ENCODE measurements around the gene SBDS.
"Not testable (repeated sequence)": the region's sequence is repeated elsewhere in the genome, so short reads cannot be mapped to it uniquely, and the experiment has no call there.

SBDS gene

DNA sequence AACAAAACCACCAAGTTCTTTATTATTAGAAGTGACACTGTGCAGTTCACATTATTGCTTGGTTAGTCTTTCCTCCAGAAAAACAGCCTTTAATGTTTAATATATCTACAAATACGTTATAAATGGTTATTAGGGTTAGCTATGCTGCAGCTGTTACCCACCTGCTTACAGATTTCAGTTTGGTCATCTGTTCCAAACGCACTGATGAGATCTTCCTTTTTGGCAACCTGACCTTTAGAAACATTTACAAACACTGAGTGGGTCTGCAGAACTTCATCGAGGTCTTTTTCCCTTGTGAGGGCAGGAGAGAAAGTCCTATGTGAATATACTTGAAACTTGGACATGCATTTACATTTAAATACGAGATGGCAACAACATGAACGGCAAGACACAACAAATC lies 1.3 kb downstream of the SBDS start:
- DNase-seq: not testable (repeated sequence)

DNA sequence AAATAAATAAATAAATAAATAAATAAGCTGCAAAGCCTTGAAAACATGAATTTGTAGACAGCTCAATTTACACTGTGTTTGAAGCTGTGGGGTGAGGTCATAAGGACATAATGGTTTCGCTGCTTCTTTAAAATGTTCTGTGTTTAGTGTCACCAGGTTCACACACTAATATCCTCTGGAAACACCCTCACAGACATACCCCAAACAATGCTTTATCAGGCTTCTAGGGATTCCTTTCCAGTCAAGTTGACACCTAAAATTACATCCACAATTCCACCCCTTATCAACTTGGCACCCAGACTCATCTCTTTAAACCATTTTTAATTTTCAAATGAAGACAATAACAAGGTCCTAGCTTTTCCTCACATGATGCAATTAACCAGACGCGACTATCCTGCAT lies 5.8 kb downstream of the SBDS start:
- DNase-seq: not testable (repeated sequence)

DNA sequence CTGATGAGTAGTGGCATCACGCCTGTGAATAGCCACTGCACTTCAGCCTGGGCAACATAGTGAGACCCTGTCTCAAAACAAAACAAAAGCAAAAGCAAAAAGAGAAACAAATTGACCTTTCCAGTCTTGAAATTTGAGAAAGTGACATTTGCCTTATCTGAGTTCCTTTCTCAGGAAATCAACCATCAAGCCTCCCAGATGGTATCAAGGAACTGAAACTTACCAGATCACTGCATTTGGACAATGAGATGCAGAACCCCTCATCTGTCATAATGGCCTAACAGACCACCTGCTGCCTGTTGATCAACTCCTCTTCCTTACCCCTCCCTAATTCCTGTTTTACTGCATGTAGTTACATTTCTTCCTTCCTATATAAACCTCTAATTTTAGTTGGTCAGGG lies 15.1 kb downstream of the SBDS start:
- DNase-seq: not testable (repeated sequence)

DNA sequence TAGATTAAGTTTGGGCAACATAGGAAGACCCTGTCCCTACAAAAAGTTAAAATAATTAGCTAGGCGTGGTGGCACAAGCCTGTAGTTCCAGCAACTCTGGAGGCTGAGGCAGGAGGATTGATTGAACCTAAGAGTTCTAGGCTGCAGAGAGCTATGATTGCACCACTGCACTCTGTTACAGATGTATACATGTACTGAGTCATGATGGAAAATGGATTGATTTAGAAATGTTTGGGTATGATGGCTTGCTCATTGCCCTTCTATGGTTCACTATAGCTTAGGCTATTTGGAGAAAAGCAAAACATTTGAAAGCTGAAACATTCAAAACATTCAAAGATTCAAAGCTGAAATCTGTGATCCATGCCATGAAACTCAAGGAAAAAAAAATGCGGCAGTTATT lies 16.4 kb downstream of the SBDS start:
- not testable (repeated sequence) for DNase-seq

DNA sequence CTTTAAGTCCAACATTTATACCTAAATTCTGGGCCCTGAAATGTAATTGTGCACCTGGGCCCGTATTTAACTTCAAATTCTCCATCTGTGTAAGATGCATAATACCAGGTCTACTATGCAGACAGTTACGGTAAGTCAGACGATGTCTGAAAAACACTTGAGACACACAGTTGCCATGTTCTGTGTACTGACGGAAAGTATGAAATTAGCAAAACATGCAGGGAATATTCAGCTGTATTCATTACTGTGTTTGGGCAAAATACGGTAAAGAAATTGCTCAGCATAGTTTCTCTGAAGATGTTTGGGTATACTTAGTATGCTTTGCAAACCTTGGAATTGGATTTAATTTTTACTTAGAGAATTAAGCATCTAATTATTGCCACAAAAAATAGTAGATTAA lies 17.1 kb downstream of the SBDS start:
- not testable (repeated sequence) for DNase-seq

DNA sequence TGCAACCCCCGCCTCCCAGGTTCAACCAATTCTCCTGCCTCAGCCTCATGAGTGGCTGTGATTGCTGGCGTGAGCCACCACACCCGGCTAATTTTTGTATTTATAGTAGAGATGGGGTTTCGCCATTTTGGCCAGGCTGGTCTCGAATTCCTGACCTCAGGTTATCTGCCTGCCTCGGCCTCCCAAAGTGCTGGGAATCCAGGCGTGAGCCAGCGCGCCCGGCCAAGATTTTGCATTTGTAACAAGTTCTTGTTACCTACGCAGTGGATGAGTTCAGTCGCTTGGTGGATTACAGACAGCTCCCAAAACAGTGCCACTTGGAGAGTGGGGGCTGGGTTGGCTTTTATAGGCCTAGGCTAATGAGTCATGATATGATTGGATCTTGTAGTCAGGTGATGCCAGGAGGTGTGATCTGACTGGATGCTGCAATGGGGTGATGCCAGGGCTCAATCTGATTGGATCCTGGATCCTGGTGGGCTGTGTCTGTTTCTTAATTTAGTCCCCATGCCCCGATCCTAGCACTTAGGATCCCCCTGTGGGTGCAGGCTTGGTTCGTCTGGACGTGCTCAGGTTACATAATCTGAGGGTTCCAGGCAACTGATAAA lies 20.3 kb downstream of the SBDS start:
- DNase-seq: no peak

DNA sequence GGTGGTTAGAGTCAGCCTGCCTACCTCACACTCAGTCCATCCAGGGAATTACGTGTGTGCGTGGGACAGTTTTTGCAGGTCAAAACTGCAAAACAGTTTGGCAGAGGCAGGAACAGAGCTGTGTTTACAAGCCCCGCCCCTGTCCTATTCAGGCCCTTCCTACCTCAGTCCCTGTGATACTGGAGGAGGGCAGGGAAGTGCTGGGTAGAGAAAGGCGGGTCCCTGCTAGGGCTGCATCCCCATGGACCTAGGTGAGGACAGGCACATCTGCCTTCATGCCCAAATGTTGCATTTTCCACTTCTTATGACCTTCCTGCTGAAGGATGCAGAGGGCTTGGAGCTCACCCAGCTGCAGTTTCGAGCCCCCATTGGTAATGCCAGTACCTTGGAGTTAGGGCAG lies 25.1 kb downstream of the SBDS start:
- DNase-seq: no peak

DNA sequence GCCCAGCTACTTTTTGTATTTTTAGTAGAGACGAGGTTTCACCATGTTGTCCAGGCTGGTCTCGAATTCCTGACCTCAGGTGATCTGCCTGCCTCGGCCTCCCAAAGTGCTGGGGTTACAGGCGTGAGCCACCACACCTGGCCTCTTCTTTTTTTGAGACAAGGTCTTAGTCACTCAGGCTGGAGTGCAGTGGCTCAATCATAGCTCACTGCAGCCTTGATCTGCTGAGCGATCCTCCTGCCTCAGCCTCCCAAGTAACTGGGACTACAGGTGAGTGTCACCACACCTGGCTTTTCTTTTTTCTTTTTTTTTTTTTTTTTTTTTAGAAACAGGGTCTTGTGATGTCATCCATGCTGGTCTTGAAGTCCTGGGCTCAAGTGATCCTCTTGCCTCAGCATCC lies 26.4 kb downstream of the SBDS start:
- DNase-seq: not testable (repeated sequence)

DNA sequence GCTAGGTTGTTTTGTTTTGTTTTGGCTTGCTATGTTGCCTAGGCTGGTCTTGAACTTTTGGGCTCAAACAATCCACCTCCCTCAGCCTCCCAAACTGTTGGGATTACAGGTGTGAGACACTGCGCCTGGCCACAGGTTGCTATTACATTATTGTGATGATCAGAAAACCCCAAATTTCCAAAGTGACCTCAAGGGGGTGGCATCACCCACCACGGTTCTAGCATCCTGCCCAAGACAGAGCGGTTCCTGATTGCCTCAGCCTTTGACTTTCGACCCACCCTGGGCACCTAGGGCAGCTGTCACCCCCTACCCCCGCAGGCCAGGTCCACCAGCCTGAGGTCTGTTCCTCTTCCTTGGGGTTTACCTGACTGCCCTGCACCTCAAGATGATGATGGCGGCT lies 28.4 kb downstream of the SBDS start:
- DNase-seq: no peak

DNA sequence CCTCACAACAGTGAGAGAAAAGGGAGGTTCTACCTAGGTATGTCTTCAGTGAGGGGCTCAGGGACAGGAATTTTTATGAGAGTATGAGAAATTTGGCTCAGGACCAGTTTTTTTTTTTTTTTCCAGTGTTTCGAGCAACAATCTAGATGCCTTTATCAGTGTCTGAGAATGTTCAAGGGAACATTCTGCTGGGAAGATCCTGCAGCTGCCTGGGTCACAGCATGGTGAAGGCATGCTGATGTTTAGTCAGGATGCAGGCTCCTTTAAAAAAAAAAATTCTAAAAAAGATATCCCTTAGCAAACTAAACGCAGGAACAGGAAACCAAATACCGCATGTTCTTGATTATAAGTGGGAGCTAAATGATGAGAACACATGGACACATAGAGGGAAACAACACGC lies 31.0 kb downstream of the SBDS start:
- no peak for DNase-seq

DNA sequence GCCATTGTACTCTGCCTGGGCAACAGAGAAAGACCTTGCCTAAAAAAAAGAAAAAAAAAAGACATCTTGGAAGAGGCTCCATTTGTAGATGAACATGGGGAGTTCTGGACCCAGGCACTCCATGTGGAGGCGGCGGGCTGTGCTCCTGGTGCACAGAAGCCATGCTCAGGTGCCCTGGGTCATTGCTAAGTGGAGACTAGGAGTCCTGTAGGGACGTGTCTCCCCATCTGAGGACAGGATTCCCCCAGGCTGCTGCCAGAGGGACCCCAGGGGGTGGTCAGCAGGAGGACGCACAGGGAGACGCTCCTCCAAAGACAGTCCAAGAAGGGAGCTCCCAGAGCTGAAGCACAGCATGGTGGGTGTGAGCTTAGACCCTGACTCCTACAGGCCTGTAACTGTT lies 34.3 kb downstream of the SBDS start:
- no peak for DNase-seq

DNA sequence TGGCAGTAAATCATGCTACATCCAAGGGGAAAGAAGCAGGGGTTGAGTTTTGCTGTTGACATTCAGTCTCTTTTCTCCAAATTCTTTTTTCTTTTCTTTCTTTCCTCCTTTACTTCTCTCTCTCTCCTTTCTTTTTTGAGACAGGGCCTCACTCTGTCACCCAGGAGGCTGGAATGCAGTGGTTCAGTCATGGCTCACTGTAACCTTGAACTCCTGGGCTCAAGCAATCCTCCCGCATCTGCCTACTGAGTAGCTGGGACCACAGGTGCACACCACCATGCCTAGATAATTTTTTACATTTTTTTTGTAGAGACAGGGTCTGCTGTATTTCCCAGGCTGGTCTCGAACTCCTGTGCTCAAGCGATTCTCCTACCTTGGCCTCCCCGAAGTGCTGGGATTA lies 35.2 kb downstream of the SBDS start:
- DNase-seq: no peak

DNA sequence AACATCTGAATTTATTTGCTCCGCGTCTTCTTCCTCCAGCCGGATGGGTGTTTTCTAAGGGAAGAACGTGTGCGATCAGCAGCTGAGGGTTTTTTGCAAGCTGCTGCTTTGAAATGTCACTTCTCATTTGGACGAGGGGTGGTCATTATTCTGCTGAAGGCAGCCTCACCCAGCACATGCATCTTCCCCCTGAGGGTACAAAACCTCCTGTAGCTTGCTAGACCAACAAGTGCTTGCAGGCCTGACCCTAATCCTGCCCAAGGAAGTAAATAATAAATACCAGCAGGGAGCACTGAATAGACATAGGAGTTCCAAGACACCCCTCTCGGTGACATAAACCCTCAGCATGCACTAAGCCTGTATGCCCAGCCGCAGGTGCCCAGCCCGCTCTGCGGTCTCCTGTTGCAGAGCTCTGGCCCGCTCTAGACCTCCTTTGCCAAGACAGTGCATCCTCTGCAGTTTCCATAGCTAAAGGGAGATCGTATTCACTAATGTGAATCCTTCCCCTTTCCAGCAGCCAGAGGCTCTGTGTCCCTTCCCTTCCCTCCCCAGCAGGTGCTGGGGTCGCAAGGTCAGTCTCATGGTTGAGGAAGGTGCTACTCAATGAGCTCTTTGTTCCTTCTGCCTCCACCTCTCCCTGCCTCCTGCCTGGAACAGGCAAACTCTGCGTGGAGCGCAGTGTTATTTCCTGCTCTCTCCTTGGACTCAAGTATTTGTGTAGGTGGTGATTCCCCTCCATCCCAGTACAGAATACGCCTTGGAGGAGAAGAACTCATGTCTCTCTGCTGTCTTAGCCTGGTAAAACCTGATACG lies 36.6 kb downstream of the SBDS start:
- DNase-seq: no peak

DNA sequence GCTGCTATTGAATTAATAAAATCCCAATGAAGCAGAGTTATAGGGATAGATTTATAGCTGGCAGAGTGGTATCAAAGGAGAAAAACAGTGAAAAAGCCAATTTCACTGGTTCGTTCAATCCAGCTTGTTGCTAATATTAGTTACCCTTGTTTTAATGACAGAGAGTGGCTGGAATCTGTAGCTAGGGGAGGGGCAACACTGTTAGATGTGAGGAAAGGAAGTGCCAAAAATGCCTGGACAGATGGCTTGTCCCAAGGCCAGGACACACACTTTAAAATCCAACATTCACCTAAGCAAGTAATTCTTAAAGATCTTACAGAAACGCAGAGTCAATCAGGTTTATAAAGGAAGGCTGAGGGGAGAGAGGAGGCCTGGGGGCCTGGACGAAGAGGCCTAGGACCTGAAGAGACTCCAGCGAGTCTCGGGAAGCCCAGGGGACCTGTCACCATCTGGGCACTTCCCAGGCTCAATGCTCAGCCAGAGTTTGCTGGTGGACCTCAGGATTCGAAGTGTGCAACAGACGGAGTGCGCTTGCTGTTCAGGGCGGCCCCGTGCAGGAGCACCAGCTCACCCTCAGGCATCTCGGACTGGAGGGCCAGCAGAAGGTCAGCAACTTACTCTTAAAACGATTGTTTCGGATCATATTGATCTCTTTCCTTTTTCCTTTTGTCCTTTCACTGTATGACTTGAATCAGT lies 37.6 kb downstream of the SBDS start:
- DNase-seq: no peak

DNA sequence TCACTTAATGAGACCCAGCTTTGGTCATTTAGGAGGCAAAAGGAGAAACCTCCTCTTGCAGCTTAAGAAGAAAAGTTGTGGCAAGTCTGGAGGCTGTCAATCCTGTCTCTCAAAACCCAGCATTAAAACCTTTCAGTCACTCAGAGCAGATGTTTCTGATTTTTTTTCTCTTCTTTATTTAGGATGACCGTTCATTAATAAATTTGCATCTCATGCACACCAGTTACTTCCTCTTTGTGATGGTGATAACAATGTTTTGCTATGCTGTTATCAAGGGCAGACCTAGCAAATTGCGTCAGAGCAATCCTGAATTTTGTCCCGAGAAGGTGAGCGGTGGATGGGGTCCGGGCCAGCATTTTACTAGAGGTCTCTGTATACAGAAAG lies 42.4 kb downstream of the SBDS start:
- no peak for DNase-seq

DNA sequence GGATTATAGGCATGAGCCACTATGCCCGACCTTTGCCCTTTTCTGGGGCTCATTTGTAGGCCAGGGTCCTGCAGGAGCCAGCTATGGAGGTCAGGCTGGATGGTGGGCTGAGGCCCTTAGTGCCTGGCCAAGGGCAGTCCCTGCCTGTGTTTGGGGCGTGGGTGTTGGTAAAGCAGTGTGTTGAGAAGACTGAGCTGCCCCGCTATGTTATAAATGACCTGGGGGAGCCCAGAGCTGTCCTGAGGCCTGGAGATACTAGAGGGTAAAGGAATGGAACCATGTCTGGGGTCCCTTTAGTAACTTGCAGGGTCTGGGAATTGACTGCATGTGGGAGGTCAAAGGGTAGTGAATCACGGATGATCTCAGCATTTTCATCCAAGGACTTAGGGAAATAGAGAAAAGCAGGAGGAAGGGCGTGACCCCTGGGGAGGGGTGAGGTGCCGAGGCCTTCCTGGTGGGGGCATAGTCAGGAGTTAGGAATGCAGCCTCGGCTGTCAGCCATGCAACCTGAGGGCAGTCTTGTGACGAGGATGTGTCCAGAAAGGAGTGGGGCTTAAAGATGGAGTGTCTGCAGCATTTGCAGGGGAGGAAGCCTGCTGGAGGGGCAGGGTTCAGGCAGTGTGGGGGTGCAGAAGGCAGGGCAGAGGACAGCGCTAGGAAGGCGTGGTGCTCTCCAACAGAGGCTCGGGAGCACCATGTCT lies 42.9 kb downstream of the SBDS start:
- DNase-seq: no peak

DNA sequence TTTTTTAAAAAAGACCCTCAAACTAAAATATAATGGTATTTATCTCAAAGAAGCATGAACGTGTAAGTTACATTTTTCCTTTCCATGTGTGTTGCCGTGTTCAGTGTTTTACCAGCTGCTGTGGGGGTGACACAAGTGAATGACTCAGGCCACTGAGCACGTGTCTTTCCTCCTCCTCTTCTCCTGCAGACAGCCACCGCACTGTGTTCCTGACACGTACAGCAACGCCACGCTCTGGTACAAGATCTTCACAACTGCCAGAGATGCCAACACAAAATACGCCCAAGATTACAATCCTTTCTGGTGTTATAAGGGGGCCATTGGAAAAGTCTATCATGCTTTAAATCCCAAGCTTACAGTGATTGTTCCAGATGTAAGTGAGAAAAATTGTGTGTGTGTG lies 44.6 kb downstream of the SBDS start:
- no peak for DNase-seq

DNA sequence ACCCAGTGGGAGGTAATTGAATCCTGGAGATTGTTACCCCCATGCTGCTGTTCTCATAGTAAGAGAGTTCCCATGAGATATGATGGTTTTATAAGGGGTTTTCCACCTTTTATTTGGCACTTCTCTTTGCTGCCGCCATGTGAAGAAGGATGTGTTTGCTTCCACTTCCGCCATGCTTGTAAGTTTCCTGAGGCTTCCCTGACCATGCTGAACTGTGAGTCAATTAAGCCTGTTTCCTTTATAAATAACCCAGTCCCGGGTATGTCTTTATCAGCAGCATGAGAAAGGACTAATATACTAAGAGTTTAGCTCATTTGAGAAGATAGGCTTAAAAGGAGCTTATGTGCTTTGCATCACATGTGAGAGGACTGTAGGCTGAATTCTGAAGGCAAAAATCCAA lies 45.1 kb downstream of the SBDS start:
- DNase-seq: no peak

DNA sequence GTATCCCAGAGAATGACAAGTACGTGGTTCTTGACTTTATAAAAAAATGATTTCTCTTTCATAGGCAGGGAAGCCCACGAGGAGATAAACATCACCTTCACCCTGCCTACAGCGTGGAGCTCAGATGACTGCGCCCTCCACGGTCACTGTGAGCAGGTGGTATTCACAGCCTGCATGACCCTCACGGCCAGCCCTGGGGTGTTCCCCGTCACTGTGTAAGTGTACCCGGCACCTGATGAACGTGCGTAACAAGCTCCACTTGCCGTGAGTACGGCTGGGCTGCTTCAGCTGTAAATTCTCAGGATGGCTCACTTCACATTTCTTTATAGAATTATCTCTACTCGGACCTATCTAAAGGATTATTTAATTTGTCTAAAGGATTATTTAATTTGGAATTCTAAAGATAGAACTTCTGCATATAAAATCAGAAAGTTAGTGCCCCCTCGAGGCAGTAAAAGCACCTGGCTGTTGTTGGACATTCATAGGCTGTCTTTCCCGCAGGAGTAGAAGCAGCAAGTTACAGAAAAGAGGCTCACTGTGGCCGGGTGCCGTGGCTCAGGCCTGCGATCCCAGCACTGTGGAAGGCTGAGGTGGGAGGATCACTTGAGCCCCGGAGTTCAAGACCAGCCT lies 46.8 kb downstream of the SBDS start:
- no peak for DNase-seq

DNA sequence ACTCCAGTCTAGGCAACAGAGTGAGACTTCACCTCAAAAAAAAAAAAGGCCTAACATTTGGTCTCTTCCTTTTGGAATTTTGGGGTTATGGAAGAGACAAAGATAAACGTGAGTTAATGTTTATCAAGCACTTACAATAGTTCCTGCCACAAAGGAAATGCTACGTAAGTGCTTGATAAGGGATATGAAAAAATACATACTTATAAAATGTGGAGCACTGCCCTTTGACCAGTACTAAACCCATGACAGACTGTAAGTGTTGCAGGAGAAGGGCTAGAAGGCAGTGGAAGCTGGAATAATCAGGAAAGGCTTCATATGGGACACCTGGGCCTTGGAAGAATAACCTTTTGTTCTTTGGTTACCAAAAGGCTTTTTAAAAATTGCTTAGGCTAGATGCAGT lies 48.8 kb downstream of the SBDS start:
- DNase-seq: no peak

DNA sequence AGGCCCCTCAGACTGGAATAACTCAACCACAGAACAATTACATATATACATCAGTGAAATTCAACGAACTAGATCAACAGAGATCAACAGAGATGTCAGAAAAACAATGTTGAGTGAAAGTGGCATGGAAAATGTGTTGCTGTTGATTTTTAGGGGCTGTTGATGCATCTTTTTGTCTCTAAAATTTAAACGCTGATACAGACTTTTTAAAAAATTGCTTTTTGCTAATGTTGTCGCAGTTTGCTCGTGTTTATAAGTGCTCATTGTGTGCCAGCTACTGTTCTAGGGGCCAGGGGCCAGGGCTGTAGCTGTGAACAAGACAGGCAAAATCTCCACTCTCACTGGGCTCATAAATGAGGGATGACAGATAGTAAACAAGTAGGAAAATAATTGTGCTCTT lies 56.1 kb downstream of the SBDS start:
- DNase-seq: no peak

DNA sequence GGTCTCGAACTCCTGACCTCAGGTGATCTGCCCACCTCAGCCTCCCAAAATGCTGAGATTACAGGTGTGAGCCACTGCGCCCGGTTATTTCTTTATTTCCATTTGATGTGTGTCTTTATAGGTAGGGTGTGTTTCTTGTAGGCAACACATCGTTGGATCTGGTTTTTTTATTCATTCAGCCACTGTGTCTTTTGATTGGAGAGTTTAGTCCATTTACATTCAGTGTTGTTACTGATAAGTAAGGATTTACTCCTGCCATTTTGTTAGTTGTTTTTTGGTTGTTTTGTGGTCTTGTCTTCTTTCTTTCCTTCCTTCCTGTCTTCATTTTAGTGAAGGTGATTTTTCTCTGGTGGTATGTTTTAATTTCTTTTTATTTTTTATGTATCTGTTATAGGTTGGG lies 57.4 kb downstream of the SBDS start:
- DNase-seq: no peak

Measured in NCI-H510A (cell line).